HEK293 (cell line): ENCODE measurements around the gene GOLGA5.

Source experiments
- CTCF ChIP-seq: fragments of 450-650 bp; formaldehyde crosslinking; IDR thresholded peaks from 2 replicates; pipeline ENCODE4 v1.5.1; 2016; ENCODE audit warnings: missing biosample characterization, missing genetic modification characterization
- KLF1 ChIP-seq: fragments of 450-650 bp; formaldehyde crosslinking; IDR thresholded peaks from 2 replicates; pipeline ENCODE4 v1.5.1; 2016; ENCODE audit warnings: missing biosample characterization, missing genetic modification characterization
- PRDM4 ChIP-seq: fragments of 450-650 bp; formaldehyde crosslinking; IDR thresholded peaks from 2 replicates; pipeline ENCODE4 v1.5.1; 2017; ENCODE audit warnings: missing biosample characterization, missing genetic modification characterization
- RBAK ChIP-seq: fragments of 450-650 bp; formaldehyde crosslinking; IDR thresholded peaks from 2 replicates; pipeline ENCODE4 v1.5.1; 2016; ENCODE audit warnings: missing biosample characterization, missing genetic modification characterization
- YY1 ChIP-seq: fragments of 450-650 bp; formaldehyde crosslinking; IDR thresholded peaks from 2 replicates; pipeline ENCODE4 v1.5.1; 2018; ENCODE audit warnings: missing biosample characterization, missing genetic modification characterization
- ZBTB48 ChIP-seq: fragments of 450-650 bp; formaldehyde crosslinking; IDR thresholded peaks from 2 replicates; pipeline ENCODE4 v1.5.1; 2016; ENCODE audit warnings: missing biosample characterization, missing genetic modification characterization
- ZBTB8A ChIP-seq: fragments of 450-650 bp; formaldehyde crosslinking; IDR thresholded peaks from 2 replicates; pipeline ENCODE4 v1.5.1; 2016; ENCODE audit warnings: missing biosample characterization, missing genetic modification characterization
- ZNF138 ChIP-seq: fragments of 450-650 bp; formaldehyde crosslinking; IDR thresholded peaks from 2 replicates; pipeline ENCODE4 v1.5.1; 2016; ENCODE audit warnings: missing biosample characterization, missing genetic modification characterization, borderline replicate concordance
- ZNF350 ChIP-seq: fragments of 450-650 bp; formaldehyde crosslinking; IDR thresholded peaks from 2 replicates; pipeline ENCODE4 v1.5.0; 2017; ENCODE audit warnings: missing biosample characterization, mild to moderate bottlenecking, missing genetic modification characterization
- ZNF580 ChIP-seq: fragments of 450-650 bp; formaldehyde crosslinking; IDR thresholded peaks from 2 replicates; pipeline ENCODE4 v1.5.1; 2016; ENCODE audit warnings: missing biosample characterization, missing genetic modification characterization

- no peak for TF ChIP-seq CTCF (tag by site-specific recombination)
- no peak for TF ChIP-seq ZNF580 (tag by site-specific recombination)
- no peak for TF ChIP-seq KLF1 (tag by site-specific recombination)
- TF ChIP-seq ZBTB48 (tag by site-specific recombination) = no peak
- TF ChIP-seq ZNF350 (tag by site-specific recombination) = no peak
- TF ChIP-seq ZNF138 (tag by site-specific recombination) = no peak
- no peak for TF ChIP-seq ZBTB8A (tag by site-specific recombination)
- TF ChIP-seq PRDM4 (tag by site-specific recombination) = no peak
- TF ChIP-seq YY1 = no peak
- TF ChIP-seq RBAK (tag by site-specific recombination) = no peak
Measured at GRCh38 chr14:92848887-92849286, 54.8 kb downstream of the GOLGA5 start.
